Stimulated activated memory B cell treated with anti-CD40 and anti-IgM and Interleukin-4, amounts not matched to agents 10 μg/mL and 1 μg/mL and 100 μg/mL, for 72 hours (primary cell): ENCODE measurements around the gene SLC10A7.

Experiments
- ATAC-seq: fragments of 150-1000 bp; cut with Tn5 transposase; 2 replicates; pipeline ENCODE4 v1.10.0; 2021
- H3K27ac Mint-ChIP-seq: one replicate; pipeline ENCODE4 v1.8.0; 2022; ENCODE audit warnings: mild to moderate bottlenecking, mixed read lengths
- H3K27me3 Mint-ChIP-seq: one replicate; pipeline ENCODE4 v1.8.0; 2022; ENCODE audit warnings: mixed read lengths
- H3K36me3 Mint-ChIP-seq: one replicate; pipeline ENCODE4 v1.8.0; 2022; ENCODE audit warnings: mixed read lengths
- H3K4me1 Mint-ChIP-seq: one replicate; pipeline ENCODE4 v1.8.0; 2022; ENCODE audit warnings: mixed read lengths
- H3K4me3 Mint-ChIP-seq: one replicate; pipeline ENCODE4 v1.8.0; 2022; ENCODE audit warnings: mild to moderate bottlenecking, moderate library complexity, mixed read lengths
- H3K9me3 Mint-ChIP-seq: one replicate; pipeline ENCODE4 v1.8.0; 2022; ENCODE audit warnings: mixed read lengths

The SLC10A7 gene

DNA sequence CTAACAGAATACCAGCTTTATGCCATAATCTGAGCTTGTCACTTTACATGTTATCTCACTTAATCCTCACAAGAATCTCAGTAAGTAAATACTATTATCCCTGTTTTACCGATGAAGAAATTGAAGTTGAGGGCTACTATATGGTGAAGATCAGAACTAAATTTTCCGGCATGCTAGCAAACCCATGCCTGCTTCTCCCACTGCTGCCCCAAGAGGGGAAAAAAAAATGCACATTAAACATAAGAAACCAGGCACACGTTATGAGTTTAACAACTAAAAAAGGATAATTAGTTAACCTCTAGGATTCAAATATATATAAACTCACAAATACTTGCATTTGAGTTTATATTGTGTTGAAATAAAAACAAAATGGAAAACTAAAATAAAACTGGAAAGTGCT, 10.8 kb downstream of the SLC10A7 start:
- Mint-ChIP-seq H3K27ac (no peak overlapping the region), H3K4me3 (no peak overlapping the region), H3K9me3 (no peaks in the 10 kb centered on the region), H3K36me3 (peaks cover 37% of the 10 kb centered on the region), H3K4me1 (no peaks in the 10 kb centered on the region), H3K27me3 (no peaks in the 10 kb centered on the region)
- ATAC-seq = no peak

DNA sequence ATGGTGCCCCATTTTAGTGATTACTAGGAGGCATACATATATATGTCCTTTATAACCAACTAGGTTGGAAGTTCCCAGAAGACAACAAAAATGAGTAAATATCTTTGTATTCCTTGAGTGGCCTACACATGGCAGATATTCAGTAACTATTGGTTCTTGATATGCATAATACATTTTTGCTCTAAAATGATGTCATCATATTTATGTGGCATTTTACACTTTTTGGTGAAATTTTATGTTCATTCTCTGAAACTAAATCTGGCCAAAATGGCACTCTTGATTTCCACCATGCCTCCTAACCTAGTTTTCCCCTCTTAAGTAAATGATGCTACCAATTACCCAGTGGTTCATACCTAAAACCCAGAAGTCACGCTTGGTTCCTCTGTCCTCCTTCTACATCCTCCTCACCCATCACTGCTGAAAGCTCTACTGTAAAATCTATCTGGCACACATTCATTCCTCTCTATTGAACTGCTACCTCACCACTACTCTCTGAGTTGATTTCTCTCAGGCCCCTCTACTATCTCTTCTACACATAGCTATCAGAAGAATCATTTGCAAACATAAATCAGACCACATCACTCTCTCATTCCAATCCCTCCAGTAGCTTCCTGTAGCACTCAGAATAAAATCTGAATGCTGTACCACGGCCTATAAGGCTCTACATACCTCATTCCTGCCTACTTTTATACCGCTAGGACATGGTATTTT, 13.4 kb downstream of the SLC10A7 start:
- Mint-ChIP-seq H3K27me3 (no peaks in the 10 kb centered on the region), H3K4me1 (no peaks in the 10 kb centered on the region), H3K36me3 (peaks cover 30% of the 10 kb centered on the region), H3K27ac (no peak overlapping the region), H3K4me3 (no peak overlapping the region), H3K9me3 (no peaks in the 10 kb centered on the region)
- no peak for ATAC-seq

DNA sequence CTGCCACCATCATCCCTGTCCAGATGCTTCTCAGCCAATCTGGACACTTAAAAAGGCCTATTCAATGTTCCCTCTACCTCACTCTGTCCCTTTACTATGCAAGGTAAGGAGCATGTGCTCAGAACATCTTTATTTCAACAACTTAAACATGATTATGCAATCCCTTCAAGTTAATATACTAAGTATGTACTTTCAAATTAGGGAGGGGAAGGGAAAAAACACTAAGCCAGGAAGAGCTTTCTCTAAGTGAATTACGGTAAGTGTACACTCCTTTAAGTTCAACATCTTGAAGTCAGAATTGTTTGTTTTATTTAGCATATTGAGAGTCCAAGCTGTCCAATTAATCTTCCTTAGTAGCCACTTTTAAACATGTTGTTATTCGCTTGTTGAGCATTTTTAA, 14.1 kb downstream of the SLC10A7 start:
- no peak for ATAC-seq
- Mint-ChIP-seq H3K4me3 (no peak overlapping the region), H3K27ac (no peak overlapping the region), H3K27me3 (no peaks in the 10 kb centered on the region), H3K9me3 (no peaks in the 10 kb centered on the region), H3K36me3 (peaks cover 33% of the 10 kb centered on the region), H3K4me1 (no peaks in the 10 kb centered on the region)

DNA sequence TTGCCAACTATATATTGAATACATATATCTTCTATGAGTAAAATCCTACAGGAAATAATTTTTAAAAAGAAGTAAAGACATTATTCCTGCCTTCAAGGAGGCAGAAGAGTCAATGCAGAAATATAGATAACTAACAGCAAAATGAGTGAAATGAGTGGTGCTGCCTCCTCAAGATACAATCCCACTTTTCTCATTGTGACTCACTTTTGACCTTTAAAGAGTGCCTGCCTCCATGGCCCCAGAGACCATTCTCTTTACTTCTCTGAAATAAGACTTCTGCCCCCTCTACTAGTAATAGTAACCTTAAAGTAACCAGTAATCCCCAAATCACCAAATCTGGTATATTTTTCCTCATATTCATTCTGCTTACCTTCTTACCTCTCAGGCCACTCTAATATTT, 15.5 kb downstream of the SLC10A7 start:
- Mint-ChIP-seq H3K9me3 (no peaks in the 10 kb centered on the region), H3K4me3 (no peak overlapping the region), H3K4me1 (no peaks in the 10 kb centered on the region), H3K27ac (no peak overlapping the region), H3K27me3 (no peaks in the 10 kb centered on the region), H3K36me3 (peaks cover 36% of the 10 kb centered on the region)
- ATAC-seq = no peak

DNA sequence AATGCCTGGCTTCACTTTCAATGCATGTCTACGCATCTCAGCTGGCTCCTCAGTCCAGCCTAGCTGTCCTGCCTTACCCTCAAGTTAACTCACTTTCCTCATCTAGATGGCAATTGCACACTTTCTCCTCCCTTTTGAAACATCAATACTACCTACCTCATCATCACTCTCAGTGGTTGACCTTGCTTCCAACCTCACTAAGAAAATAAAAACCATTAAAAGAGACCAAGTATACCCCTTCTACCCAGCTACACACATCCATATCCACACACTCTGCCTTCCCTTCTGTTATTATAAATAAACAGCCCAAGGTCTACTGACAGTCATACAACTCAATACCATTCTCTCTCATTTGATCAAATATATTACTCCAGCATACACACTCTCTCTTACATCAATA, 21.5 kb downstream of the SLC10A7 start:
- H3K27ac Mint-ChIP-seq = no peak overlapping the region
- H3K9me3 Mint-ChIP-seq = no peaks in the 10 kb centered on the region
- H3K4me3 Mint-ChIP-seq = no peak overlapping the region
- H3K36me3 Mint-ChIP-seq = peaks cover 21% of the 10 kb centered on the region
- peaks cover 4% of the 10 kb centered on the region for H3K4me1 Mint-ChIP-seq
- no peak for ATAC-seq
- no peaks in the 10 kb centered on the region for H3K27me3 Mint-ChIP-seq

DNA sequence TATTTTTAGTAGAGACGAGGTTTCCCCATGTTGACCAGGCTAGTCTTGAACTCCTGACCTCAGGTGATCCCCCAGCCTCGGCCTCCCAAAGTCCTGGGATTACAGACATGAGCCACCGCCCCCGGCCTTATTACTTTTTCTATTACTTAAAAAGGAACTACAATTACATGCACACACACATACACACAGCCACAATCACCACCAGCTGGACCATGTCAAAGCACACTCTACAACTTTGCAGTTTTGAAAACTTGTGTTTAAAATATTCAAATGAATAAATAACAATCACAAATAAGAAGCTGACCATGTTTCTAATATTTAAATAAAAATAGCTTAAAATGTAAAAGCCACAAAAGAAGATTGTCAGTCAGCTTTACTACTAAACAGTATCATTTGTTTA, 23.4 kb downstream of the SLC10A7 start:
- H3K4me3 Mint-ChIP-seq = no peak overlapping the region
- no peak overlapping the region for H3K27ac Mint-ChIP-seq
- H3K4me1 Mint-ChIP-seq = peaks cover 4% of the 10 kb centered on the region
- peaks cover 27% of the 10 kb centered on the region for H3K36me3 Mint-ChIP-seq
- H3K27me3 Mint-ChIP-seq = no peaks in the 10 kb centered on the region
- no peak for ATAC-seq
- H3K9me3 Mint-ChIP-seq = no peaks in the 10 kb centered on the region

DNA sequence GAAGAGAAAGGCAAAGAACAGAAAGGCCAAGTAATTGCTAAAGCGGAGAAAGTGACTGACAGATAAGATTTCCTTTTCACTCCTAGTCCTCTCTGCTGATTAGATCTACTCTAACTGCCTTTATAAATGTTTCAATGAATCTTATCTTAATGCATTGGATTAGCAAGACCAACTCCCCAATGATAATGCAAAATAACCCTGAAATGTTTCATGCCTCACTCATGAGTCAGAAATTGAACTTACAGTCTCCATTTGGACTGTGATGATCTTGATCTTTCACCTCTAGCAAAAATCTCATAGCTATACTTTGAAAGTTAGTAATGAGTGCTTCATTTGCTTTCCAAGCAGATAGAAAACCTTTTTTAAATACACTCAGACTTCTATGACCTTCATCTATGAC, 26.5 kb downstream of the SLC10A7 start:
- Mint-ChIP-seq H3K9me3 (no peaks in the 10 kb centered on the region), H3K4me1 (peaks cover 14% of the 10 kb centered on the region), H3K27me3 (no peaks in the 10 kb centered on the region), H3K27ac (no peak overlapping the region), H3K4me3 (no peak overlapping the region), H3K36me3 (peaks cover 34% of the 10 kb centered on the region)
- ATAC-seq = no peak

DNA sequence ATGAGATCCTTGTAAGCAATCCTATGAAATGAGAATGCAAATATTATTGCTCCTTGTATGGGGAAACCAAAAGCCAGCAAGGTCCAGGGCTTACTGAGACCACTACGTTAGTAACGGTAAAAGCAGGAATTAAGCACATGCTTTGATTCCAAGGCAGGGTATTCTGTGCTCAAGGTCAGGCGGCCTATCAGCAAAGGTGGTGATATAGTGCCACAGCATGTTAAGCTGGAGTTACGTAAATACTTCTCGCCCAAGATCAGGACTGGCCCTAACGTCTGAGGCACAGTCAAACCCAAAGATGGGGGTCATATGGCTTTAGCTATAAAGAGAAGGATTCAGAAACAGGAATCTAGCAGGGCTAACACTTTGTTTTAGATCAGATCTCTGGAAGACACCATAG, 27.6 kb downstream of the SLC10A7 start:
- Mint-ChIP-seq H3K9me3 (no peaks in the 10 kb centered on the region), H3K27me3 (no peaks in the 10 kb centered on the region), H3K4me1 (peaks cover 14% of the 10 kb centered on the region), H3K4me3 (no peak overlapping the region), H3K36me3 (peaks cover 34% of the 10 kb centered on the region), H3K27ac (no peak overlapping the region)
- no peak for ATAC-seq

DNA sequence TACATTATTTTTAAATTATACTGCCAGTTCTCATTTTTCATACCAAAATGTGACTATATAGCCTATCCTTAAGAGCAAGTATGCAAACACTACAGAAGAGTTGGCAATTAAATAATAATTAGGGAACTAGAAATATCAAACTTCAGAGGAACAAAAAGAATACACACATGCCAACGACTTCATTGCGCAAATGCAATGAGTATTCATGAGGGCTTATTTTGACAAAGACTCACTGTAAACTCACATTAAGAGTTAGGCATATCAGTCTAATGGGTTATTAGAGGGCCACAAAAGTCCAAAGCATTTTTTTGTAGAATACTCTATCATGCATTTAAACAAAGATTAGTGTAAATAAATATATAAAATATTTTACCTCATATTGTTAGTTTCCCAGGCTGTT, 31.6 kb downstream of the SLC10A7 start:
- peaks cover 22% of the 10 kb centered on the region for H3K4me1 Mint-ChIP-seq
- no peaks in the 10 kb centered on the region for H3K9me3 Mint-ChIP-seq
- H3K27ac Mint-ChIP-seq = no peak overlapping the region
- no peak for ATAC-seq
- H3K4me3 Mint-ChIP-seq = no peak overlapping the region
- peaks cover 43% of the 10 kb centered on the region for H3K36me3 Mint-ChIP-seq
- no peaks in the 10 kb centered on the region for H3K27me3 Mint-ChIP-seq

DNA sequence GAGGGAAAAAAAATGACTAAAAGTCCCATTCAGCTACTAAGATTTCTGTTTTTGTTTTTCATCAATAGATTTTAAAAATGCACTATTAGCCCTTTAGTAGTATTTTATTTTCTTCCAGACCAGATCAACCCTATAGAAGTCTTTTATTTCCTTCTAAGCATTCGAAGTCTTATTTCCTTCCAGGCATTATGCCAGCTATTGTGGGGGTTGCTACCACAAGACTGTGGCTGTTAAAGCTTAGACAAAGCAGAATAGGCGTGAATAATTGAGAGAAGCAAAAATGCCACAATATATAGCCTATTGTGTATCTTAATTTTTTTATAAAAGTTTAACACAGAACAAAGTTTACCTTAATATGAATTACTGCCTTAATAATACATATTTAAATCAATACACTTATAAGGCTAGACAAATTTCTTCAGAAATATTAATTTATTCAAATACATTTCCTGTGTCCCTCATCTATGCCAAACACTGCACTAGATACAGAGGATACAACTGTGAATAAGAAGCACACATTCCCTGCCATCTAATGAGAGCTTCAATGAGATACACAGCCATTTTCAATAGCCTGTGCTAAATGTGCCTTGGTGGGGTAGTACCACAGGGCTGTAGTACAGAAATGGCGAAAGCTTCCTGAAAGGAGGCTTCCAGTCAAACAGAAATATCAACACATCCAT, 33.1 kb downstream of the SLC10A7 start:
- no peak overlapping the region for H3K27ac Mint-ChIP-seq
- peaks cover 22% of the 10 kb centered on the region for H3K4me1 Mint-ChIP-seq
- H3K27me3 Mint-ChIP-seq = no peaks in the 10 kb centered on the region
- no peak overlapping the region for H3K4me3 Mint-ChIP-seq
- no peak for ATAC-seq
- peaks cover 3% of the 10 kb centered on the region for H3K9me3 Mint-ChIP-seq
- peaks cover 51% of the 10 kb centered on the region for H3K36me3 Mint-ChIP-seq

DNA sequence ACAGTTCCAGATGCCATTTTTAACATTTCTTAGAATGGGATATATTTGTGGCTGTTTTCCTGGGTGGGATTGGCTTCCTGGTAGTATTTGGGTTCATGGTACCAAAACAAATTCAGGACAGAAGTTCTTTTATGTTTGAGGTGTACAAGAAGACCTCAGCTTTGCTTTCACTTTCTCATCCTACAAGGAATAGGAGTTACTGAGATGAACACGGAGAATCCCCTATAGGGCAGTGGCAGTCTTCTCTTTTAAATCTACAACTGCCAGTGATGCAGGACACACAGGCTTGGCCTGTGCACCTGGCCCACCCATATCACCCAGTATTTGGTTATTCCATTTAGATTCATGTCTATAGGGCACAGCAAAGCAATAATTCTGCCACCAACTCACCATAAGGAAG, 35.2 kb downstream of the SLC10A7 start:
- no peak overlapping the region for H3K4me3 Mint-ChIP-seq
- peak; percentile 39 for ATAC-seq
- peak overlapping the region; percentile 42 for H3K27ac Mint-ChIP-seq
- H3K27me3 Mint-ChIP-seq = no peaks in the 10 kb centered on the region
- H3K4me1 Mint-ChIP-seq = peaks cover 26% of the 10 kb centered on the region
- H3K9me3 Mint-ChIP-seq = peaks cover 17% of the 10 kb centered on the region
- H3K36me3 Mint-ChIP-seq = peaks cover 62% of the 10 kb centered on the region

DNA sequence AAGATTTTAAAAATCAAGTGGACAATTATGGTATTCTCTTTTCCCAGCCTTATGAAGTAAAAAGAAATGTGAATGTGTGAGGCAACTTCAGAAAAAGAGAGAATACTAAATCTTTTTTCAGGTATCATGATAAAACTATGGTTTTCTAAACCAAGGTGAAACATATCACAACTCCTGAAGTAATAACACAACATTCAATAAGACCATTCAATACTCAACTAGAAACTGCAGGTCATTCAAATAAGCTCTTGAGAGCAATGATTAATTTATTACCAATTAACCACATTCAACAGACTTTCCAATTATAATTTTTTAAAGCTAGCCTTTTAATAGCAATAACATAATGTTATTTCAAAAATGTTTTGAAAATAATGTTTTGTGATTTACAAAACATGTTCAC, 35.8 kb downstream of the SLC10A7 start:
- H3K4me3 Mint-ChIP-seq = no peak overlapping the region

DNA sequence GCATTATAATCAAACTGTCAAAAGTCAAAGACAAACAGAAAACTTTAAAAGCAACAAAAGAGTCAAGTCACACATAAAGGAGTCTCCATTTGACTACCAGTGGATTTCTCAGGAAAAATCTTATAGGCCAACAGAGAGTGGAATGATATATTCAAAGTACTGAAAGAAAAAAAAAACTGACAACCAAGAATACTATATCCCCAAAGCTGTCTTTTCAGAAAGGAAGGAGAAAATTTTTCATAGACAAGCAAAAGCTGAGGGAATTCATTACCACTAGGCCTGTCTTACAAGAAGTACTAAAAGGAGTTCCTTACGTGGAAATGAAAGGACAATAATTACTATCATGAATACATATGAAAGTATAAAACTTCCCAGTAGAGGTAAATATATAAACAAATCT, 39.0 kb downstream of the SLC10A7 start:
- Mint-ChIP-seq H3K36me3 (peaks cover 71% of the 10 kb centered on the region), H3K27ac (no peak overlapping the region), H3K27me3 (no peaks in the 10 kb centered on the region), H3K4me1 (peaks cover 17% of the 10 kb centered on the region), H3K9me3 (peaks cover 17% of the 10 kb centered on the region), H3K4me3 (no peak overlapping the region)
- no peak for ATAC-seq

More for the DNA sequence above, 35.8 kb downstream of the SLC10A7 start:
- Mint-ChIP-seq H3K36me3 (peaks cover 62% of the 10 kb centered on the region), H3K27me3 (no peaks in the 10 kb centered on the region), H3K4me1 (peaks cover 20% of the 10 kb centered on the region), H3K27ac (no peak overlapping the region), H3K9me3 (peaks cover 17% of the 10 kb centered on the region)
- ATAC-seq = no peak

DNA sequence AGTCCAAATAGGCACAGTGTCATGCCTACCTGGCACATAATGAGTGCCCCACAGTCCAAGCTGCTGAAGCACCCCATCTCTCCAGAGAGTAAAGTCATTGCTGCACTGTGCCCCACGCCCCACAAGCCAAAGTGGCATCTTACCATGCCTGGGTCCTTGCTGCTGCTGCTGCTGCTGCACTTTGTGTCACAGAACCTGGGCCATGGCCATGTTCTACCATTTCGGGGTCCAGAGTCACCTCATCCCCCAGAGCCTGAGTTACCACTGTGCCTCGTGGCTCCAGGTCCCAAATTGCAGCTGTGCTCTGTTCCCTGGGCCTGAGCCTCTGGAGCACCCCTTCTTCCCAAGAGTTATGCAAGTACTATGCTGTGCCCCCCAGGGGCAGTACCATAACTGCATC, 40.5 kb downstream of the SLC10A7 start:
- H3K4me3 Mint-ChIP-seq = no peak overlapping the region
- peaks cover 17% of the 10 kb centered on the region for H3K9me3 Mint-ChIP-seq
- peaks cover 4% of the 10 kb centered on the region for H3K4me1 Mint-ChIP-seq
- H3K27me3 Mint-ChIP-seq = no peaks in the 10 kb centered on the region
- H3K27ac Mint-ChIP-seq = no peak overlapping the region
- H3K36me3 Mint-ChIP-seq = peaks cover 65% of the 10 kb centered on the region
- ATAC-seq = no peak

DNA sequence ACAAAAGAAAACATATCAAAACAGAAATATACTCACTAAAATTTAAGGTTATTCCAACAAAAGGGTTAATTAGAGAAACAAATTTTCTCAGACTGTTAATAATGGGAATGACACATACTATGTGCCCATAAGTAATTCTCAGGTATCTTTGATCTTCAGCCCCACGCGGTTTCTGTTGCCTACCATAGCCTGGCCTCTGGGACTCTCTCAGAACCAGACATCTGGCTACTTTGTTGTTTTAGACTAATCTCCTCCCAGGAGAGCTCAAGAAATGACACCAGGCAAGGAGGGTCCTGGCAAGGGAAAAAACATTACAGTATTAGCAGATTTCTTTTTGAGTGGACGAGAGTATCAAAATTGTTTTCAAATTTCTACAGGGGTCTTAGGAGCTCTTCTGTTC, 43.7 kb downstream of the SLC10A7 start:
- peaks cover 9% of the 10 kb centered on the region for H3K9me3 Mint-ChIP-seq

DNA sequence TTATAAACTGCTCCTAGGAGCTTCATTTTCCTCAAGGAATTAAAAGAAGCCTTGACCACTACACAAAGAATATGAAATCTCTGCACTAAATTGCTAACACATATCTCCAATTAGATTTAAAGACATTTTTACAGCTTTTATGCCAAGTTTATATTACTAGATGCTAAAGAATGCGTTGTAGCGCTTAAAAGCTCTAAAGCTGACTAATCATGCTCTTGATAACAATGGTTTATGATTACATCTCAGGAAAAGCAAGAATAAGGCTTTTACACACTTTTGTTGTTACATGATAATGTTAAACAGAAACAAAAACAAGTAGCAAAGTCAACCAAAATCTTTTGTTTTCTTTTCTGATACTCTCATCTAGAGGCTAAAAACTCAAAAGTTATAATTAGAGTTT, 44.7 kb downstream of the SLC10A7 start:
- peaks cover 3% of the 10 kb centered on the region for H3K9me3 Mint-ChIP-seq
- H3K27me3 Mint-ChIP-seq = no peaks in the 10 kb centered on the region
- H3K36me3 Mint-ChIP-seq = peaks cover 35% of the 10 kb centered on the region
- peaks cover 4% of the 10 kb centered on the region for H3K4me1 Mint-ChIP-seq
- ATAC-seq = no peak
- H3K4me3 Mint-ChIP-seq = no peak overlapping the region
- H3K27ac Mint-ChIP-seq = no peak overlapping the region

More for the DNA sequence above, 43.7 kb downstream of the SLC10A7 start:
- H3K4me1 Mint-ChIP-seq = peaks cover 4% of the 10 kb centered on the region
- no peaks in the 10 kb centered on the region for H3K27me3 Mint-ChIP-seq
- H3K27ac Mint-ChIP-seq = no peak overlapping the region
- H3K4me3 Mint-ChIP-seq = no peak overlapping the region
- H3K36me3 Mint-ChIP-seq = peaks cover 45% of the 10 kb centered on the region
- no peak for ATAC-seq
